PC-9 (cell line): ENCODE results near the gene GATAD2A.

Source experiments
- CTCF ChIP-seq: fragments of 200-600 bp; sonication (generic); conservative IDR thresholded peaks from 2 replicates; pipeline ENCODE4 v1.6.1; 2017; ENCODE audit warnings: mixed run types, antibody characterized with exemption, mild to moderate bottlenecking, moderate library complexity
- EZH2 ChIP-seq: fragments of 200-600 bp; sonication (generic); IDR thresholded peaks from 2 replicates; pipeline ENCODE4 v1.8.0; 2017; ENCODE audit warnings: antibody characterized with exemption, low read depth

- TF ChIP-seq EZH2 (no peak), CTCF (no peak)
Measured at GRCh38 chr19:19463348-19464117, 58.1 kb downstream of the GATAD2A start.
